C1 segment of cervical spinal cord (tissue), 14 donors: ENCODE measurements around the gene PHF1.
A peak's percentile ranks its signal among the peaks of the same experiment; 100 is the strongest.

ENCODE experiments used
- DNase-seq, 14 donors: peaks; one replicate each; lab custom pipeline; 2025; lab: John Stamatoyannopoulos, UW

Gene PHF1

GRCh38 chr6:33417128-33417902, 6.5 kb downstream of the PHF1 start:
- DNase-seq, result no peak

- peak; percentile 94 to 100 (median 99) for DNase-seq
Observed at GRCh38 chr6:33417903-33418689, 7.3 kb downstream of the PHF1 start, which contains the start of gene CUTA. CUTA (minus strand) TSS chr6:33418107; CDS start chr6:33418000, 107 bp downstream.

DNA sequence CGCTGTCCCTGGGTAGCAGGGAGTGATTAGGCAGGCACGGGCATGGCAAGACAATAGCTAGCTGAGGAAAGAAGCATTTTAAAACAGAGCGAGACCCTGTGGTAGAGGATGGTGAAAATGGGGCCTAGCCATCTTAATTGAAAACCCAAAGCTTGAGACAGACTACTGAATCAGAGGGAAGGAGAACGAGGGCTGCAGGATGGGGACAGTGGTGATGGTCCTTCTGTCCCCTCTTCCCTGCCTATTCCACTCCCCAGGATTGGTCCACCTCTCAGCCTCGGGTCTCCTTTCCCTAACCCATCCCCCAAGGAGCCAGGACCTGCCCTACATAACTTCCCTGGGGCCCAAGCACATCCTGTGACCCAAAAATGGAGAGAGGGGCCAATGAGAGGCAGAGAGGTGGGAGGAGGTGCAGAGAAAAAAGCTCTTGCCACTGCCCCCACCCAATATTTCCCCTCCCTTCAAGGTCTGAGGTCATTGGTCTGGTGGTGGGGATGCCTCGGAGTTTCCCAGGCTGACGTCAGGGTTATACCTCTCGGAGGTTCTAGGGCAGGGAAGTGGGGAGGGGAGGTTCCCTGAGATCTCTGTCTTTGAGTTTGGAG, 8.0 kb downstream of the PHF1 start:
- DNase-seq, result peak in 1 of 14 donors; percentile 60

DNA sequence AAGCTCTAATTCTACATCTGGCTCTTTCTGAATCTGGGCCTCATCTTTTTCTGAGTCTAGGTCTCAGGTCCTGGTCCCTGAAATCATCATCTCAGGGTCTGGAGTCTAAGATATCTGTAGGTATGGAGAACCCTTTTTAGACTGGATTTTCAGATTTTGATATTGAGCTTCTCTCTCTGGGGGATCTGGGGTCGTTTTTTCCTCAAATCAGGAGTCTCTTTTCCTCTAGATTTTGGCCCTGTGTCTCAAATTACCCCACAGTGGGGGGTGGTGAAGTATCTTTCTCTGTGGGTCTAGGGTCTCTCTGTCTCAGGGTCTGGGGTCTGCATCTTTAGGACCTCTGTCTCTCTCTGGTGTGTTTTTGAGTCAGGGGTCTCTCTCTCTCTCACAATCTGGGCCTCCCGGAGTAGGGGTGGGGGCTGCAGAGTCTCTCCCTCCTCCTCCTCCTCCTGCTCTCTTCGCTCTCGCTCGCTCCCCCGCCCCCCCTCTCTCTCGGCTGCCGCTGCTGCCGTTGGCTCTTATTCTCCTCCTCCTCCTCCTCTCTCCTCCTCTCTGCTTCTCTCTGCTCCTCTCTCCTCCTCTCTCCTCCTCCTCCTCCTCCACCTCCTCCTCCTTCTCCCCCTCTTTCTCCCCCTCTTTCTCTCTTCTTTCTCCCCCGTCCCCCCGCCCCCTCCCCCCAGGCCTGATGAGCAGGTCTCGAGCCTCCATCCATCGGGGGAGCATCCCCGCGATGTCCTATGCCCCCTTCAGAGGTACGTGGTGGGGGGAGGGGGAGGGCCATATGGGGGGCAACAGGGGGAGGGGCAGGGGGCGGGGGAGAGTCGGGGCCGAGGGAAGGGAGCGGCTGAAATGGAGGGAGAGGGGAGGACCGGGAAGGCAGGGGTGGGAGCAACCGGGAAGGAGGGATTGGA, 9.0 kb downstream of the PHF1 start, which contains the start of gene SYNGAP1:
Gene SYNGAP1 (plus strand): TSS at position 486 of the 911 bp plus-strand sequence. CDS start 200 bp downstream, at position 686.
- peak in 5 of 14 donors; percentile 9 to 61 (median 34) for DNase-seq

- DNase-seq, result peak in 1 of 14 donors; percentile 24
Observed at GRCh38 chr6:33420491-33421343, 9.9 kb downstream of the PHF1 start.

DNA sequence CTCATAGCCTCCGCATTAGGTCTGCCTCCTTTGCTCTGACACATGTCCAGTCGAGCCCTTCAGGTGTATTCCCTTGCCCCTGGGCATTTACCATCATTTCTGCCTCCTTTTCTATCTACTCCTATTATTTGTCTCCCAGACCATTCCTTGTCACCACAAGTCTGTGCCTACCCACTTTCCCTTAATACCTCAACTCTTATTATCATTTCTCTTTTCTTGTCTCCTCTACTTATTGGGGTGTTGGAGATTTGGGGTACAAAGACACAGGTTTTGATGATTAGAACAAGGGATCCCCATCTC, 10.5 kb downstream of the PHF1 start:
- no peak for DNase-seq

- DNase-seq, result no peak
Observed at GRCh38 chr6:33423777-33424176, 13.0 kb downstream of the PHF1 start.

GRCh38 chr6:33424855-33425667, 14.2 kb downstream of the PHF1 start:
- DNase-seq, result peak in 1 of 14 donors; percentile 54

- peak; percentile 16 to 91 (median 77) for DNase-seq
Observed at GRCh38 chr6:33425668-33426577, 15.1 kb downstream of the PHF1 start.

- peak in 3 of 14 donors; percentile 16 to 37 (median 24) for DNase-seq
Observed at GRCh38 chr6:33426590-33427511, 16.0 kb downstream of the PHF1 start.

DNA sequence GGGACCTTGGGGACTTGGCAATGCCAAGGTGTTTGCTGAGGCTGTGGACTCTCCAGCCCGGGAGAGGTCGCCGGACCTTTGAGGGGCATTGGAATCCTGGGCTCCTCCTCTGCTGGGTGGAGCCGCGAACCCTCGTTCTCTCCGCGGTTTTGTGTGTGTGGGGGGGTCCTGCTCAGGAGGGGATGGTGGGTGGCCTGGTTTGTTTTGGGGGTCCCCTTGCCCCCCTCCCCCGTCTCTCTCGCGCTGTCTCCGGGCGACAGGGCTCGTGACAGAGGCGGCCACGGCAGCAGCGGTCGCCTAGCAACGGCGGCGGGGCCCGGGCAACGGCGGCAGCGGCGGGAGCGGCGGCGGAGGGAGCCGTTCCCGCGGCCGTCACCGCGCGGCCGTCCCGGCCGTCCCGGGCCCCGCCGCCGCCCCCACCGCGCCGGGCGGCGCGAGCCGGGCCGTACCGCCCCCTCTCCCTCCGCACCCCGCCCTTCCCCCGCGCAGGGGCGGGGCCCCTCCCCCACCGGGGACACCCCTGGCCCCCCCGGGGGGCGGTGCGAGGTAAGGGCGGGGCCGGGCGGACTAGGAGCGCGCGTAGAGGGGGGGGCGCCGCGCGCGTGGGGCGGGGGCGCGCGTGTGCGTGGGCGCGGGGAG, 16.9 kb downstream of the PHF1 start:
- DNase-seq, result peak in 10 of 14 donors; percentile 12 to 54 (median 25)

- DNase-seq, result peak in 1 of 14 donors; percentile 6
Observed at GRCh38 chr6:33428224-33428965, 17.6 kb downstream of the PHF1 start.

DNA sequence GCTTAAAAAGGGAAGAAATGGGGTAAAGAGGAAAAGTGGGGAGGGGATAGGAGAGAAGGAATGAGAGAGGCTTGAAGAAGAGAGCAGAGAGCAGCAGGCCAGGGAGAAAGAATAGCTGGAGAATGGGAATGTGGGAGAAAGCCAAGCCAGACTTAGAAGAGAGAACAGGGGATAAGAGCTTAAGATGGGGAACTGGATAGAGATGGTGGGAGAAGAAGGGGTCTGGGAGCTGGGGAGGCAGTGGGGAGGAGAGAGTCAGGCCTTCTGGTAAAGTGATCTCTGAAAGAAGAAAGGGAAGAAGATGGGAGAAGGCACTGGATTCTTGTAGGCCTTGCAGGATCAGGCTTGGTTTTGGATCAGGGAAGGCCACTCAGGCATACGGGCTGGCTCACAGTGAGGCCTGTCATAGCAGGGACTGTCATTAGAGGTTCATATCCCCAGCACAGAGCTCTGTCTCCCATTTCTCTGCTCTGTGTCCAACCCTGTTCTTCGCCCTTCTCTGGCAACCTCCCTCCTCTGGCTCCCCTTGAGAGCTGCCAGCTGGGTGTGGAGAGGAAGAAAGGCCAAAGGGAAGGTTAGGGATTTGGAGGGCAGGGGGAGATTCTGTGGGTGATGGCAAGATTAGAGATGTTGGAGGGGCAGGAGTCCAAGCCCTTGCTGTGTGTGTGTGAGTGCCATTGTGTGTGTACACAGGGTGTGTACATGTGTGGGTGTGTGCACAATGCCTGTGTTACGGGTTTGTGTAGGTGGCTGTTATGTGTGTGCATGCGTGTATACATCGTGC, 18.3 kb downstream of the PHF1 start:
- DNase-seq, result no peak

GRCh38 chr6:33429750-33430052, 18.9 kb downstream of the PHF1 start:
- no peak for DNase-seq

GRCh38 chr6:33430334-33430733, 19.5 kb downstream of the PHF1 start:
- DNase-seq, result no peak
